ENCODE measurements around the gene AFF3. TPM values are rescaled to one million over a fixed set of nuclear protein-coding genes. Genes with fewer than 3 reads are reported as not detected.

Gene AFF3
- total RNA-seq, 1 experiment from 2014 or later = 0.22 TPM

DNA sequence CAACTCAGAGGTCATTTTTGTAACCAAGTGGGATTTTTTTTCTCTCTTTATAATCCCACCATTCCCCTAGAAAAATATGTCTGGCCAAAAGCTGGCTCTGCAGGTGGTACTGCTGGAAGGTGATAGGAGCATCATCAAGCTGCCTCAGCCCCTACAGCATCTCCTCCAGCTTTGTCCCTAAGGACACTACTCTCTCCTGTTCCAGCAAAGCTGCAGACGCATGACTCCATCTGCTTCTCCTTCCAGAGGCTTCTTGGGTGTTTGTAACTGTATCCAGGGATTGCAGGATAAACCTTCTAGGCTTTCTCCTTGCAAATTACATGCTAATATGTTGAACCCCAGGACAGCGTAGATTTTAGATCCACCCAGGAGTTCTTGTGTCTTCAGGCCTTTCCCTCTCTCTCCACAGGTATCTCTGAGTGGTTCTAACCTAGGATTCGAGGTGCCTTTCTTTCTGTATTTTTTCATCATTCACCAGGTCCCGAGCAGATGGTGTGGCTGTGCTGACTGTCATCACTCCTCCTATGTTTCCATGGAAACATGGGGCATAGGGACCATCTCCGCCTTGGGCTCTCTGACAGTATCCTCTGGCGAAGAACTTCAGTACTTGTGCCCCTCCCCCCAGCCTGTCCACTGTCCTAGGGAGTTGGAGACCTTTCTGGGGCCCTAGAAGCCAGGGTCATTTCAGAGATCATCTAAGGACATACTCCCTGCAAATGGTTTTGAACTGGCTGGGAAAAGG, 34.3 kb downstream of the AFF3 start:
- H4K5ac ChIP-seq (ENCODE audit: insufficient read length, low read depth, low read length) = no peak overlapping the region
- peaks cover 9% of the 10 kb centered on the region for H3K23me2 ChIP-seq (ENCODE audit: insufficient read length, low read depth, low read length, poor library complexity, severe bottlenecking)
- no peak overlapping the region for H3K9ac ChIP-seq (ENCODE audit: extremely low read depth, insufficient read length, low read length)
- H3K27me3 Mint-ChIP-seq (ENCODE audit: low read depth) = peaks cover 90% of the 10 kb centered on the region
- H2BK12ac ChIP-seq (ENCODE audit: insufficient read length, low read depth, low read length) = no peak overlapping the region
- H3K18ac ChIP-seq (ENCODE audit: insufficient read length, low read depth, low read length) = no peak overlapping the region
- H2BK120ac ChIP-seq (ENCODE audit: low read depth, low read length, poor library complexity, severe bottlenecking) = no peak overlapping the region
- WGBS (ENCODE audit: extremely low coverage, insufficient read length, low lambda C conversion rate) = no CpG with 5 or more reads among the region's 6 CpGs
- H3K14ac ChIP-seq (ENCODE audit: insufficient read depth, low read length) = no peak overlapping the region
- no peaks in the 10 kb centered on the region for H4K20me1 ChIP-seq (ENCODE audit: control insufficient read depth, insufficient read depth, insufficient read length)
- no peak overlapping the region for H2BK5ac ChIP-seq (ENCODE audit: insufficient read length, low read length)
- no peak overlapping the region for H4K8ac ChIP-seq (replicated peaks; ENCODE audit: insufficient read length, low read depth, low read length)
- no peak overlapping the region for H3K56ac ChIP-seq (ENCODE audit: insufficient read length, low read depth, low read length)
- no peak overlapping the region for H3K27ac Mint-ChIP-seq
- peaks cover 12% of the 10 kb centered on the region for H3K27me3 ChIP-seq (ENCODE audit: insufficient read depth, low read length)
- H3T11ph ChIP-seq (ENCODE audit: low read length) = no peak overlapping the region
- no peak overlapping the region for H3K4ac ChIP-seq (ENCODE audit: low read depth, low read length)
- peaks cover 16 to 18% of the 10 kb centered on the region in 2 experiments for H3K4me1 Mint-ChIP-seq
- no peak overlapping the region for H2AK5ac ChIP-seq (ENCODE audit: insufficient read length, low read length)
- no peak overlapping the region for H3K27ac ChIP-seq (ENCODE audit: insufficient read length, low read depth, low read length)
- no peaks in the 10 kb centered on the region; a peak in 2 of 5 replicates for H3K9me3 Mint-ChIP-seq
- DNase-seq = no peak
- no peak overlapping the region for H2BK20ac ChIP-seq (ENCODE audit: low read depth, low read length, poor library complexity, severe bottlenecking)
- no peaks in the 10 kb centered on the region for H3K9me3 ChIP-seq (ENCODE audit: control insufficient read depth, low read depth, low read length)
- H2AFZ ChIP-seq (ENCODE audit: low read length) = no peak overlapping the region
- H4K91ac ChIP-seq (ENCODE audit: insufficient read length, low read depth, low read length) = no peak overlapping the region
- H2BK15ac ChIP-seq (ENCODE audit: low read depth, low read length) = no peak overlapping the region
- H3K36me3 Mint-ChIP-seq (ENCODE audit: insufficient read depth in 1 of 3, low read depth in 3 of 3) = no peaks in the 10 kb centered on the region; a peak in 1 of 7 replicates
- H3K4me1 ChIP-seq (ENCODE audit: insufficient read depth, low read length) = no peaks in the 10 kb centered on the region; the same call in 1 of the 2 replicates
- TF ChIP-seq, protein P1, sequence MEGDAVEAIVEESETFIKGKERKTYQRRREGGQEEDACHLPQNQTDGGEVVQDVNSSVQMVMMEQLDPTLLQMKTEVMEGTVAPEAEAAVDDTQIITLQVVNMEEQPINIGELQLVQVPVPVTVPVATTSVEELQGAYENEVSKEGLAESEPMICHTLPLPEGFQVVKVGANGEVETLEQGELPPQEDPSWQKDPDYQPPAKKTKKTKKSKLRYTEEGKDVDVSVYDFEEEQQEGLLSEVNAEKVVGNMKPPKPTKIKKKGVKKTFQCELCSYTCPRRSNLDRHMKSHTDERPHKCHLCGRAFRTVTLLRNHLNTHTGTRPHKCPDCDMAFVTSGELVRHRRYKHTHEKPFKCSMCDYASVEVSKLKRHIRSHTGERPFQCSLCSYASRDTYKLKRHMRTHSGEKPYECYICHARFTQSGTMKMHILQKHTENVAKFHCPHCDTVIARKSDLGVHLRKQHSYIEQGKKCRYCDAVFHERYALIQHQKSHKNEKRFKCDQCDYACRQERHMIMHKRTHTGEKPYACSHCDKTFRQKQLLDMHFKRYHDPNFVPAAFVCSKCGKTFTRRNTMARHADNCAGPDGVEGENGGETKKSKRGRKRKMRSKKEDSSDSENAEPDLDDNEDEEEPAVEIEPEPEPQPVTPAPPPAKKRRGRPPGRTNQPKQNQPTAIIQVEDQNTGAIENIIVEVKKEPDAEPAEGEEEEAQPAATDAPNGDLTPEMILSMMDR (conservative IDR thresholded peaks at IDR 0.05) = no peak
- no peak overlapping the region for H3K4me2 ChIP-seq (ENCODE audit: insufficient read depth, insufficient read length, low read length)
- no peaks in the 10 kb centered on the region for H3K79me1 ChIP-seq (ENCODE audit: insufficient read depth, low read depth, low read length, poor library complexity, severe bottlenecking)
- no peak overlapping the region for H3K23ac ChIP-seq (ENCODE audit: insufficient read length, low read depth, low read length)
- H3K79me2 ChIP-seq (ENCODE audit: insufficient read depth, low read length) = no peaks in the 10 kb centered on the region
- H3K4me3 Mint-ChIP-seq = no peak overlapping the region
